ENCODE data around the gene KBTBD13.
"Not testable (repeated sequence)": the region's sequence is repeated elsewhere in the genome, so short reads cannot be mapped to it uniquely, and the experiment has no call there.

KBTBD13 gene

DNA sequence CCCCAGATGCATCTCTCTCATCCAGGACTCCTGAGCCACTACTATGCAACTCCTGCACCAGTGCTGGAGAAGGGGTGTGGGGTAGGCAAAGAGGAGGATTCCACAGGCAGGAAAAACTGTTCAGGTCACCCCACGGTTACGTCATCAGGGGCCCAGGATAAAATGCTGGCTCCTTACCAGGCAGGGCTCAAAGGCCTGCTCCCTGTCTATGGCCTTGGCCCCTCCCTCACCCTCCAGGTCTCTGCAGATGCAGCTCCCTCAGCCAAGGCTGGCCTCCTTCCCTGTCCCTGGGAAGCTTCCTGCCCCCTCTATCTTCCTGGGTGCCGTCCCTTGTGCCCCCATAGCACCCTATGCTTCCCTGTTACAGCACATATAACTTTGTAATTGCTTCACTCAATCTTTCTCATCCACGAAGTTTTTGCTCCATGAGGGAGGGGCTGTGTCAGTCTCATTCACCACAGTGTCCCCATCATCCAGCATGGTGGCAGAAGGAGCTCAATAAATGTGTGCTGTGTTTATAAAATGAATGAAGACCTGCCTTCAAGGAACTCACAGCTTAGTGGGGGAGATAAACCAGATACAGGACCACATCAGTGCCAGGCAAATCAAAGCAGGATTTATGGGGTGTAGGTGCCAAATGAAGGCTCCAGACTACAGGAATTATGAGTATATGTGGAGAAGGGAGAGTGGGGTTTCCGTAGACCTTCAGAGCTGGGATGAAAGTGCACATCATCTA is 18.6 kb downstream of the KBTBD13 start:
- intact Hi-C loops (cut with micrococcal nuclease) = no loop called here
- Mint-ChIP-seq H3K4me3 (no peak overlapping the region), H3K36me3 (ENCODE audit: low read depth) (peaks cover 53% of the 10 kb centered on the region), H3K4me1 (ENCODE audit: low read depth) (no peaks in the 10 kb centered on the region), H3K9me3 (no peaks in the 10 kb centered on the region), H3K27me3 (no peaks in the 10 kb centered on the region), H3K27ac (no peak overlapping the region)

DNA sequence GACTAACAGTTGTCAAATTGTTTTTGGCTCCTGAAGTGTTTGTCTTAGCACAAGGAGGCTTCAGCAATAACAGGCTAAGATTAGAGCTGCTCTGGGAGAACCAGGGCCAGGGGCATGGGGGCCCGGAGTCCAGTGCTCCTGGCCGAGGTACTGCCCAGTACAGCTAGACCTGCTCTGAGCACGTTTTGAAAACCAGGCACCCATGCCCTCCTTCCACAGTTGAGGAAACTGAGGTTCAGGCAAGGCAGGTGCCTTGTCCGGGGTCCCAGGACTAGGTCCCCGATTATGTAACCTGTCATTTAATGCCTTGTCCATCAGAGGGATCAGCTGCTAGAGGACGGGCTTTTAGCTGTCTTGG is 19.2 kb downstream of the KBTBD13 start:
- Mint-ChIP-seq H3K9me3 (no peaks in the 10 kb centered on the region), H3K27ac (no peak overlapping the region), H3K36me3 (ENCODE audit: low read depth) (peaks cover 58% of the 10 kb centered on the region), H3K4me3 (no peak overlapping the region), H3K27me3 (no peaks in the 10 kb centered on the region), H3K4me1 (ENCODE audit: low read depth) (peaks cover 4% of the 10 kb centered on the region)
- intact Hi-C loops (cut with micrococcal nuclease) = no loop called here

DNA sequence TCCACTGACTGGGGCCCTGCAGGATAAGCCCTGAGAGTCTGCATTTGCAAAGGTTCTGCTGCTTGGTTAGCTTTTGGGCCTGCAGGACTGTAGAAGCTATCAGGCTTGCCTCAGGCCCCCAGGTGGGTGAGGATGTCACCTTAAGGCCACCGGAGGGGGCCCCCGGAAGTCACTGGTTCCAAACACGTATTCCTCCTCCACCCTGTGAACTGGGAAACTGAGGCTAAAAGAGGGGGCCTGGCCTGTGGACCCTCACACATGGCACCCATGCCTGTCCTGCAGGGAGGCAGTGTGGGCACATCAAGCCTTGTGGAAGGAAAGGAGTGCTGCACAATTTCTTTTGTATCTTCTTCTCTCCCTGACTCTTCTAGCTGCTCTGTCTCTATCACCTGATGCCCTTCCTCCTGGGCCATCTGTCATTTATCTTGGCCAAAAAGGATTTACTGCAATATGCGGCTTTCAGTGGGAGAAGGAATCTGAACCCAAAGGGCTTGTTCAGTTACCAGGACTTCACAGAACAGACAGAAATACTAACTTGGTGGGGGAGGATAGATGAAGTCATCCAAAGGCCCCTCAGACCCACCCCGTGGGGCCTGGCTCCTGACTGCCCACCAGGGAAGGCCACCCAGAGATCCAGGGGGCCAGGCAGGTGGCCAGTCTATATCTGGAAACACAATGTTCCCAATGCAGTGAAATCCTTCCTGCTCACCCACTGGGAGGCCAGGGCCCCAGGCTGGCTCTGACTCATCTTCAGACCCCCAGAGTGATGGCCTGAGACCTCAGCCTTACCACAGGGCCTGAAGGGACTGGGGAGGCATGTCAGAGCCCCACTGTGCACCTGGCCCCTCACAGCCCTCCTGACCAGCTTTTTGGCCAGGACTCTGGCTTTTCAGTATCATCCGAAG is 20.2 kb downstream of the KBTBD13 start:
- no peaks in the 10 kb centered on the region for H3K9me3 Mint-ChIP-seq
- no peaks in the 10 kb centered on the region for H3K27me3 Mint-ChIP-seq
- H3K4me3 Mint-ChIP-seq = no peak overlapping the region
- intact Hi-C loops (cut with micrococcal nuclease) = no loop called here
- H3K27ac Mint-ChIP-seq = no peak overlapping the region
- peaks cover 65% of the 10 kb centered on the region for H3K36me3 Mint-ChIP-seq (ENCODE audit: low read depth)
- peaks cover 14% of the 10 kb centered on the region for H3K4me1 Mint-ChIP-seq (ENCODE audit: low read depth)

DNA sequence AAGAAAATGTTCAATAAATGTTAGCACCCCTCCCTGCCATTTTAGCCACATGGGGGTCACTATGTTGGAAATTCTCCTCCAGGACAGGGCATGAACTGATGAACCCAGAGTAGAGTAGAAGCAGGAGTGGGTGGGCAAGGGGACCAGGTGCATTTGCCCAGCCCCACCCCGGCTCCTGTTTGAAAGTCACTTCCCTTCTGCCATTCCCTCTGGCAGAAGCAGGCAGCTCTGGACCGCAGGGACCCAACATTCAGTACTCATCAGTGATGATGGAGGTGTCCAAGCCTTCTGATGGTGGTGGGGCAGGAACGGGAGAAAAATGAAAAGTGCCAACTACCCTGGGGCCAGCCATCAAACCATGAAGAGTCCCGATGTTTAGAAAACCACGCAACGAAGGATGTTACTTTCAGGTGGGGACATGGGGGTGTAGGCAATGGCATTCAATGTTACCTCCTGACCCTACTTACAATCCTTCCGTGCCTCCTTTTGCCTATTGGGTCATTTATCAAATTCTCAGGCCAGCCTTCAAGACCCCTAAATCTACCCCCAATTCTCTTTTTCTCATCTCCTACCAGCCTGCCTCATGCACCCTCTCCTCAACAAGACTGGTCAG is 21.2 kb downstream of the KBTBD13 start:
- peaks cover 16% of the 10 kb centered on the region for H3K4me1 Mint-ChIP-seq (ENCODE audit: low read depth)
- no peak overlapping the region for H3K27ac Mint-ChIP-seq
- H3K4me3 Mint-ChIP-seq = no peak overlapping the region
- no peaks in the 10 kb centered on the region for H3K27me3 Mint-ChIP-seq
- intact Hi-C loops (cut with micrococcal nuclease) = no loop called here
- no peaks in the 10 kb centered on the region for H3K9me3 Mint-ChIP-seq
- H3K36me3 Mint-ChIP-seq (ENCODE audit: low read depth) = peaks cover 75% of the 10 kb centered on the region

DNA sequence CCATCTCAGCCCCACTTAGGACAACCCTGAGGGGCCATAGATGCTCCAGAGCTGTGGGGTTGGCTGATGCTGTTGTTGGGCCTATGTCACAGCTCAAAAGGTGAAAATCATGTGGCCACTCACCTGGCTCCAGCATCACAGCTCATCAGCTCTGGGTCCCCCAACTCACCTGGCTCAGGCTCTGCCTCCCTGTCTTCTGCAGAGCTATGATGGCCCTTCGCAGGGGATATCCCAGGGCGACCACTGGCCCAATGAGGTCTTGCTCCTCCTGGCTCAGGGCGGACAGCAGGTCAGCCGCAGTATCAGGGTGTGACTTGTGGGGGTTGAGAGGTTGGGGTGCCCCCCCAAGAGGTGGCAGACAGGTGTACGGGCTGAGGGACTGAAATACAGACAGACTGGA is 22.8 kb downstream of the KBTBD13 start:
- Mint-ChIP-seq H3K4me3 (no peak overlapping the region), H3K27ac (no peak overlapping the region), H3K27me3 (no peaks in the 10 kb centered on the region), H3K4me1 (ENCODE audit: low read depth) (peaks cover 16% of the 10 kb centered on the region), H3K36me3 (ENCODE audit: low read depth) (peaks cover 78% of the 10 kb centered on the region), H3K9me3 (no peaks in the 10 kb centered on the region)
- intact Hi-C loops (cut with micrococcal nuclease) = no loop called here

DNA sequence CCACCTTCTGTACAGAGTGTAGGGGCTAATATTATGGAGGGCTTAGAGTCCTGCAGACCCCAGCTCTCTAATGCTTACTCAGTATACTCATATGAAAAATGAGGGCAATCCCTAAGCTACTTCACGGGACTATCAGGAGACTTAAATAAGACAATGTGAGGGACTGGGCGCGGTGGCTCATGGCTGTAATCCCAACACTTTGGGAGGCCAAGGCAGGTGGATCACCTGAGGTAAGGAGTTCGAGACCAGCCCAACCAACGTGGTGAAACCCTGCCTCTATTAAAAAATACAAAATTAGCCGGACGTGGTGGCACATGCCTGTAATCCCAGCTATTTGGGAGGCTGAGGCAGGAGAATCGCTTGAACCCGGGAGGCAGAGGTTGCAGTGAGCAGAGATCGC is 23.3 kb downstream of the KBTBD13 start:
- not testable (repeated sequence) for H3K27ac Mint-ChIP-seq, H3K4me3 Mint-ChIP-seq, H3K9me3 Mint-ChIP-seq, H3K27me3 Mint-ChIP-seq
- intact Hi-C loops (cut with micrococcal nuclease) = loop anchor here (2.0 to 5.0 kb wide), 2 partner anchors 67 to 368 kb away; no protein-coding TSS in a partner anchor
- Mint-ChIP-seq H3K4me1 (ENCODE audit: low read depth) (peaks cover 16% of the 10 kb centered on the region), H3K36me3 (ENCODE audit: low read depth) (peaks cover 80% of the 10 kb centered on the region)

DNA sequence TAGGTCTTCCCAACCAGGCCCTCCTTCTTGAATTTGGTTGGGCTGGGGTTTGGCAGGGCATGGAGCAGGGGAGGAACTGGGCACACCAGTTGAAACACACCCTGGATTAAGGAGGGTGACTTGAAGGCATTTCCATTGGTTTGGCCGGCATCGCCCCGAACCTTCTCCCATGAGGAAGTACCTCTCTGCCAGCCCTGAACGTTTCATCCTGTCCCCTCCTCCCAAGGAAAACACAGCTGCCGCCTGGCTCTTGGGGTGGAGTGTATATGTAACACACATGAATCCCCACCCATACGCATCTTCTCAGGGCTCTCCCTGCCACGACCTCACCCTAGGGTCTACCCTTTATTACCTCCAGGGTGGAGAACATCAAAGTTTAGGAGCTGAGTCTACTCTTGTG is 23.9 kb downstream of the KBTBD13 start:
- H3K9me3 Mint-ChIP-seq = no peaks in the 10 kb centered on the region
- H3K27me3 Mint-ChIP-seq = no peaks in the 10 kb centered on the region
- intact Hi-C loops (cut with micrococcal nuclease) = loop anchor here (2.0 to 5.0 kb wide), 2 partner anchors 68 to 368 kb away; no protein-coding TSS in a partner anchor
- H3K4me3 Mint-ChIP-seq = no peak overlapping the region
- peaks cover 86% of the 10 kb centered on the region for H3K36me3 Mint-ChIP-seq (ENCODE audit: low read depth)
- no peak overlapping the region for H3K27ac Mint-ChIP-seq
- peaks cover 16% of the 10 kb centered on the region for H3K4me1 Mint-ChIP-seq (ENCODE audit: low read depth)

DNA sequence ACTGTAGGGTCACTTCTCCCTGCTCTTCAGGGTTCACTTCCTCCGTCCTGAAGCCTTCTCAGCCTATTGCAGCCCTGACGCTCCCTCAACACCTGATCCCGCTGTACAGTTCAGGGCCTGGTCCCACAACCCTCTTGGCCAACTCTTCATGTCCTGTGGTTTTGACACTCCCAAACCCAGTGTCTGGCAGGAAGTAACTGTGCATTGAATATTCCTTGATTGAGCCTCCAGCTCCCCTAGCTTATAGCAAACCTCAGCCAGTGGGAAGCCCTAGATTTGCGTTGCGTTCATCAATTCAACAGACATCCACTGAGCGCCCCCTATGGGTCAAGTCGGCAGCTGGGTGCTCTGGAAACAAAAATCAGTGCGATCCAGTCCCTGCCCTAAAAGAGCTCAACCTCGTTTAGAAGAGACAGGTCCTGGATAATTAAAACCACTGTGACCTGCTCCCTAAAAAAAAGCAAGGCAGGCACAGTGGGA is 24.9 kb downstream of the KBTBD13 start:
- intact Hi-C loops (cut with micrococcal nuclease) = loop anchor here (1.0 to 5.0 kb wide), 3 partner anchors 47 to 369 kb away; no protein-coding TSS in a partner anchor
- Mint-ChIP-seq H3K4me3 (peak overlapping the region; percentile 52), H3K27me3 (no peaks in the 10 kb centered on the region), H3K27ac (peak overlapping the region; percentile 84), H3K4me1 (ENCODE audit: low read depth) (peaks cover 16% of the 10 kb centered on the region), H3K9me3 (no peaks in the 10 kb centered on the region), H3K36me3 (ENCODE audit: low read depth) (peaks cover 96% of the 10 kb centered on the region)

DNA sequence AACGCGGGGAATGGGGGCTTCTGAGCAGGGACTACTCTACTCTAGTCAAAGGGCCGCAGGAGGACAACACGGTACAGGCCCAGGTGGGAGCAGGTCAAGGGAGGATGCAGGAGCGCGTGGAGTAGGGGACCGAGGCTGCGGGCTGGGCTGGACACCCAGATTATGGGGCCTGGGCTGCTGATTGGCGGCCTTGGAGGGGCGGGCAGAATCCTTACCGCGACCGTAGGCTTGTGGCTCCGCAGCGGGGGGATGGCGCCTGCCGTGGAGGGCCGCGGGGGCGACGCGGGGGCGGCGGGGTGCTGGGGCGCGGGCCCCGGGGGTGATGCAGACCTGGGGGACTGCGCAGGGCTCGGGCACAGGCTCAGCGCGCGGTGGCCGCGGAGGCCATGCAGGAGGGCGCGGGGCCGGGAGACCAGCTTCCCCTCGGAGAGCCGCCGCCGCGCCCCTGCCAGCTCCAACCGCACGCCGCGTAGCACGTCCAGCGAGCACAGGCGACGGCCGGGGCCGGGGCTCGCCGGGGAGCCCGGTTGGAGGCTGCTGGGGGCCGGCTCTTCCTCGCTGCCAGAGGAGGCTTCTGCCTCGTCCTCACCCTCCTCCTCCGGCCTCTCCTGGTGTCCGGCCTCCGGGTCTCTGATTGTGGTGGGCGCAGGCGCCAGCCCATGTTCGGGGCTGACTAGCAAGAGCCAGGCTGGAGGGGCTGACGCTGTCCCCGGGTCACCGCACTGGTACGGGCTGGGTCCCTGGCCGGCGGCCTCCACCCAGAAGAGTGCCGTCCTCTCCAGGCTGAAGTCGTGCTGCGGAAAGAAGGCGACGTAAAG is 25.6 kb downstream of the KBTBD13 start:
- Mint-ChIP-seq H3K9me3 (no peaks in the 10 kb centered on the region), H3K36me3 (ENCODE audit: low read depth) (peaks cover 94% of the 10 kb centered on the region), H3K4me1 (ENCODE audit: low read depth) (peaks cover 16% of the 10 kb centered on the region), H3K27me3 (no peaks in the 10 kb centered on the region), H3K4me3 (peak overlapping the region; percentile 30), H3K27ac (peak overlapping the region; percentile 84)
- intact Hi-C loops (cut with micrococcal nuclease) = loop anchor here (1.0 to 5.0 kb wide), 3 partner anchors 48 to 370 kb away; no protein-coding TSS in a partner anchor

DNA sequence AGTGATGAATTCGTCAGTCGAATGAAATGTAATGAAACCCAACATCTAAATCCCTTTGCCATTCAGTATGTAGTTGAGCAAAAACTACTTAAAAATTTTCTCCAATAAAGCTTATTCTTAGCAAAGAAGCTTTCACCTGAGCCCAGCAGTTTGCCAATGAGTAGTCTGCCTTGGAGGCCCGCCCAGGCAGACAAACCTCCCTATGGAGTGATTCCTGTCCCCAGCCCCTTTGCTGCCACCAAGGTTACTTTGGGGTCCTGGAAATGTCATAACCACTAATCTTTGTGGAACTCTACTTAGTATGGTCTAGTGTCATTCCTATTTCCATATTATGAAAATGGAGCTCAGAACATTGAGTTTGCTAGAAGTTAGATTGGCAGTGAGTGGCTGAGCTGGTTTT is 26.4 kb downstream of the KBTBD13 start:
- no peak overlapping the region for H3K27ac Mint-ChIP-seq

DNA sequence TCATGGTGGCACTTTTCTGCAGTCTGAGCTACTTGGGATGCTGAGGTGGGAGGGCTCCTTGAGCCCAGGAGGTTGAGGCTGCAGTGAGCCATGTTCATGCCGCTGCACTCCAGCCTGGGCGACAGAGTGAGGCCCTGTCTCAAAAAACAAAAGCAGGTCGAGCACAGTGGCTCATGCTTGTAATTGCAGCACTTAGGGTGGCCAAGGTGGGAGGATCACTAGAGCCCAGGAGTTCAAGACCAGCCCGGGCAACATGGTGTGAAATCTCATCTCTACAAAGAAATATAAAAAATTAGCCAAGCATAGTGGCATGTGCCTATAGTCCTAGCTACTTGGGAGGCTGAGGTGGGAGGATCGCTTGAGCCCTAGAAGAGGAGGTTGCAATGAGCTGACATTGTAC is 28.5 kb downstream of the KBTBD13 start:
- H3K27ac Mint-ChIP-seq = no peak overlapping the region
- no peak overlapping the region for H3K4me3 Mint-ChIP-seq
- H3K9me3 Mint-ChIP-seq = no peaks in the 10 kb centered on the region
- intact Hi-C loops (cut with micrococcal nuclease) = no loop called here
- peaks cover 16% of the 10 kb centered on the region for H3K4me1 Mint-ChIP-seq (ENCODE audit: low read depth)
- peaks cover 80% of the 10 kb centered on the region for H3K36me3 Mint-ChIP-seq (ENCODE audit: low read depth)
- no peaks in the 10 kb centered on the region for H3K27me3 Mint-ChIP-seq

More for the DNA sequence above, 26.4 kb downstream of the KBTBD13 start:
- intact Hi-C loops (cut with micrococcal nuclease) = loop anchor here (5.0 kb wide), 1 partner anchor 371 kb away; no protein-coding TSS in a partner anchor
- H3K9me3 Mint-ChIP-seq = no peaks in the 10 kb centered on the region
- H3K4me1 Mint-ChIP-seq (ENCODE audit: low read depth) = peaks cover 16% of the 10 kb centered on the region
- peaks cover 94% of the 10 kb centered on the region for H3K36me3 Mint-ChIP-seq (ENCODE audit: low read depth)
- no peaks in the 10 kb centered on the region for H3K27me3 Mint-ChIP-seq
- H3K4me3 Mint-ChIP-seq = no peak overlapping the region

DNA sequence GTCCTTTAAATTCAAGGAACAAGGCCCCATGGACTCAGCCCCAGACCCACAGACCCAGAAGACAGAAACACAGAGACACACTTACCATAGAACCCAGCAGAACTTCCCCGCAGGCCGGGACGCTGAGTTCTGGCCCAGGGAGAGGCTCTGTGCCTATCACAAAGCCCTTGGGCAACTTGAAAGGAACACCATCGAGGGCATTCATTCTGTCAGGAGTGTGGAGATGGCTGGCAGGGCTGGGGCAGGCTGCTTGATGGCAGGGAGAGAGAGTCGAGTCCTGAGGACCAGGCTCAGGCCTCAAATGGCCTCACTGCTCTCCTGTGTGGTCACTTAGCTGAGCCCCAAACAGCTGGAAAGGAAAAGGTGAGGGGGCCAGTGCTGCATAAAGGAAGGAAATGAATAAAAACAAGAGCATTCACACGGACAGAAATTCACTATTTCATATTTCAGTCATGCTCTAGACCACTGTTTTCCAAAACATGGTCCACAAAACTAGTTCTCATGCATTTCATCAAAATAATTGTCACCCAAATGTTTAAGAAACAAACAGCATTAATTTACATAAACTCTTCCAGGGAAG is 29.6 kb downstream of the KBTBD13 start:
- intact Hi-C loops (cut with micrococcal nuclease) = no loop called here
- no peaks in the 10 kb centered on the region for H3K27me3 Mint-ChIP-seq
- H3K27ac Mint-ChIP-seq = no peak overlapping the region
- H3K9me3 Mint-ChIP-seq = no peaks in the 10 kb centered on the region
- H3K36me3 Mint-ChIP-seq (ENCODE audit: low read depth) = peaks cover 74% of the 10 kb centered on the region
- H3K4me3 Mint-ChIP-seq = no peak overlapping the region
- H3K4me1 Mint-ChIP-seq (ENCODE audit: low read depth) = peaks cover 8% of the 10 kb centered on the region

Measured in dendritic cell treated with granulocyte-macrophage colony-stimulating factor and Interleukin-4, amounts not matched to agents 40 ng/mL and 50 ng/mL, for 4 days (primary cell).